HG03521 (cell line): ENCODE data around the gene RPL7A.
"Not testable (repeated sequence)": the region's sequence is repeated elsewhere in the genome, so short reads cannot be mapped to it uniquely, and the experiment has no call there.

Experiments used
- ATAC-seq: cut with Tn5 transposase; IDR thresholded peaks from one replicate; pipeline ENCODE4 v1.9.1; 2021; ENCODE audit warnings: mild to moderate bottlenecking, moderate library complexity; ENCODE audit not compliant: unreplicated experiment

The RPL7A gene

DNA sequence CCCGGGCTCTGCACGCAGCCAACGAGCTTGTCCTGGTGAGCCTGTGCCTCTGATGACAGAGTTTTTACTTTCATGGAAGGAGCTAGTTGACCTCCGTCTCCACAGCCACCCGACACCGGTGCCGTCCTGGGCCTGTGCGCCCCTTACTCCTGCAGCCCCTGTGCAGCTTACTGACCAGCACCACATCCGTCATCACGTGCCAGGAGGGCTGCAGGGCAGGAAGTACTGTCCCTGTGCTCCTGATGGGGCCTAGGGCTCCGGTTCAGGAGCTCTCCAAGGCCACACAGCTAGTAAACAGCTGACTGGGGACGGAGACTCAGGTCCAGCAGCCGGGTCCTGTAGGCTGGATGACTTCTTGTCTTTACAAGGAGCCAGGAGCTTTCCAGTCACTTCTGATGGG lies 38.3 kb downstream of the RPL7A start:
- no peak for ATAC-seq

DNA sequence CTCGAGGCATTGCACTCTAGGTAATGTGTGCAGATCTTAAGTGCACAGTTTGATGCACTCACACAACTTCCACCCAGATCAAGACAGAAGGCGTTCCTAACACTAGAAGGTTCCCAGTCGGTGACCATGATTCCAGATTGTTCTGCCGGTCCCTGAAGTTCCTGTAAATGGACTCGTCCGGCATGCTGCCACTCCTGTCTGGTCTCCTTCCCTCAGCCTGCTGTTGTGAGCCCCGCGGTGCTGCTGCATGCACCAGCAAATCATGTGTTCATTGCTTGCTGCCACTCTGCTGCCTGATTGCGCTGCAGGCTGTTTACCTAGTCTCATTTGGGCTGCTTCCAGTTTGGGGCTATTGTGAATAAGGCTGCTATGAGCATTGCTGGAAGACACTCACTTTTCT lies 39.7 kb downstream of the RPL7A start:
- ATAC-seq = no peak

DNA sequence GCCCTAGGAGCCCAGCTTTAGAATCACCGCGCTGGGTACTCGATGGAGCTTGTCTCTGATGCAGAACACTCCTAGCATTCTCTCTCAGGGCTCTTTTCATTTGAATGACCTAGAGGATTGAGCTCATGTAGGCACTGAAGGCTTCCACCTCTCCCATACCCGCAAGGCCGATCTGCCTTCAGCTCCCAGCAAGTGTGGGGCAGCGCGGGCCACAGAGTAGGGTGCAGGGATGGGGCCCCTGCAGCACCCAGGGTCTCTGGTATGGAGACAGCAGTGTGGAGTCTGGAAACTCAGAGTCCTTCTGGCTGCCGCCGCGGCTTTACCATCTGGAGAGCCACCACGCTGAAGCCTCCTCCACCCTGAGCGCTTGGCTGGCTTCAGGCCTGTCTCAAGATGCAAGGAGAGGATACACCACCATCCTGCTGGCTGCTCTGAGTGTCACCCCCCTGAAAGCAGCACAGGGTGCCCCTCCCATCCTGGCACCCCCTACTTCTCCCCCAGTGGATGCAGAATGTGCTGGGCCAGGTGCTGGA lies 41.1 kb downstream of the RPL7A start:
- ATAC-seq = no peak

DNA sequence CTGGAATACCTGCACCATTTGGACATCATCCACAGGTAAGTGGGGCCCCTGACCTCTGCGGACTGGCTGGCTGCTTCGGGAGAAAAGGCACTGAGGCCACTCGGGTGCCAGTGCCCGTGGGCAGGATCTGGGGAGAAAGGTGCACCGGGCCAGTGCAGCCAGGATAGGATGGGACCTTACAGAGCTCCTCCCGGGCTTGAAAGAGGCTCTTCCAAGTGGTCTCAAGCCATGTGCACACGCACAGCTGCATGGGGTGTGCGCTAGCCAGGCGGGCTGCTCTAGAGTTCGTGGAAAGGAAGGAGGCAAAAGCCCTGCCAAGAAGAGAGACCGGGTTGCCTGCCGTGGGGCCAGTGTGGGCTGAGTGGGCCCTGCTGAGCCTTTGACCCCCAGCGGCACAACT lies 41.5 kb downstream of the RPL7A start:
- ATAC-seq = no peak

DNA sequence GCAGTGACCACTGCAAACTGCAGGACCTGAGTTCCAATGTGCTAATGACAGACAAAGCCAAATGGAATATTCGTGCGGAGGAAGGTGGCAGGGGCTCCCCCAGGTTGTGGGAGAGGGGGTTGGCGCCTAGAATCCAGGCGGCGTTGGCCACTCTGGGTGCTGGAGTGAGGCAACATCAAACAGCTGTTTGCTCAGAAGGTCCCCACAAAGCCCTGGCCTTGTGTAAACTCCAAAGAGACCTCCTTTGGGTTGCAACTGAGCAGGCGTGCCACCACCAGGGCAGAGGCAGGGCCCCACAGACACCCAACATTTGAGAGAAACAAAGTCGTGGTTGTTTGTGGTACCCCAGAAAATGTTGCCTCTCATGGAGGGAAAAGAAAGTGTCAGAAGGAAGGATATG lies 42.7 kb downstream of the RPL7A start:
- no peak for ATAC-seq

DNA sequence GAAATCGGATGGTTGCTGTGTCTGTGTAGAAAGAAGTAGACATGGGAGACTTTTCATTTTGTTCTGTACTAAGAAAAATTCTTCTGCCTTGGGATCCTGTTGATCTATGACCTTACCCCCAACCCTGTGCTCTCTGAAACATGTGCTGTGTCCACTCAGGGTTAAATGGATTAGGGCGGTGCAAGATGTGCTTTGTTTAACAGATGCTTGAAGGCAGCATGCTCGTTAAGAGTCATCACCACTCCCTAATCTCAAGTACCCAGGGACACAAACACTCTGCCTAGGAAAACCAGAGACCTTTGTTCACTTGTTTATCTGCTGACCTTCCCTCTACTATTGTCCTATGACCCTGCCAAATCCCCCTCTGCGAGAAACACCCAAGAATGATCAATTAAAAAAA lies 43.4 kb downstream of the RPL7A start:
- ATAC-seq = not testable (repeated sequence)

DNA sequence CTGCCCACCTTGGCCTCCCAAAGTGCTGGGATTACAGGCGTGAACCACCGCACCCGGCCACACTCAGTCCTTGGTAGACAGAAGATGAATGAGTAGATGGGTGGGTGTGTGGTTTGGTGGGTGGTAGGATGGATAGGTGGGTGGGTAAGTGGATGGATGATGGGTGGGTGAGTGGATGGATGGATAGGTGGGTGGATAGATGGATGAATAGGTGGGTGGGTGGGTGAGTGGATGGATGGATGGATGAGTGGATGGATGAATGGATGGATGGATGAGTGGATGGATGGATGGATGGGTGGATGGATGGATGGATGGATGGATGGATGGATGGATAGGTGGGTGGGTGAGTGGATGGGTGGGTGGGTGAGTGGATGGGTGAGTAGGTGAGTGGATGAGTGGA lies 44.3 kb downstream of the RPL7A start:
- not testable (repeated sequence) for ATAC-seq

GRCh38 chr9:133393399-133393798 lies 45.4 kb downstream of the RPL7A start:
- no peak for ATAC-seq

- ATAC-seq = no peak
Observed at GRCh38 chr9:133394687-133395271, 46.8 kb downstream of the RPL7A start.

DNA sequence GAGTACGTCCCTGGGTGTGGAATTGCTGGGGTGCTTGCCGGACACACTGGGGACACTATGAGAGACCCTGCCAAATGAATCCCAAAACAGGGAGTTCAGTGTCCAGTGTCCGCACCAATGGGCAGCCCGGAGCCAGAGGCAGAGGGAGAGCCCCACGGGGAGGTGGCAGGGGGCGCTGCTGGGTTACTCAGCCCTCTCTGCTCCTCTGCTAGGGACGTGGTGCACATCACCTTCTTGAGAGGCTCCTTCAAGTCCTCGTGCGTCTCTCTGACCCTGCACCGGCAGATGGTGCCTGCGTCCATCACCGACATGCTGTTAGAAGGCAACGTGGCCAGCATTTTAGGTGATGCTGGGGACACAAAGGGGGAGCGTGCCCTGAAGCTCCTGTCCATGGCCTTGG lies 48.9 kb downstream of the RPL7A start:
- no peak for ATAC-seq

- no peak for ATAC-seq
Observed at GRCh38 chr9:133397370-133397769, 49.4 kb downstream of the RPL7A start.

DNA sequence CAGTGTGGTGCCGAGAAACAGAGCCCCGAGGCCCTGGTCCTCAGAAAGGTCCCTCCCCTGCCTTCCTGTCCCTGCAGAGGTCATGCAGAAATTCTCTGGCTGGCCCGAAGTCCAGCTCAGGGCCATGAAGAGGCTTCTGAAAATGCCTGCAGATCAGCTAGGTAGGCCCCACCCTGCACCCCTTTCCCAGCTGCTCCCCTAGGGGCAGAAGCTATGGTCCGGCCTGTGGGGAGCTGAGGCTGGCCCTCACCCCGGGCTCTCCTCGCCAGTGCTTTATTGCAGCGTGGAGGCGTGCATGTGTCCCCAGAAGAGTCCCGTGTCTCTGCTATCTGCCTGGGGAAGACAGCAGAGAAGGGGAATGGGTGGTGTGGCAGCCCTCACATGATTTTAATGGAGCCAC lies 49.9 kb downstream of the RPL7A start:
- ATAC-seq = no peak

GRCh38 chr9:133400292-133400691 lies 52.3 kb downstream of the RPL7A start:
- ATAC-seq = no peak
